Pons (tissue), 1 donor: Measurements from ENCODE around the gene DBX2.
"Not testable (repeated sequence)": the region's sequence is repeated elsewhere in the genome, so short reads cannot be mapped to it uniquely, and the experiment has no call there.

ENCODE experiments used
- DNase-seq: peaks from one replicate; pipeline ENCODE4 v3.0.0-alpha.2; 2016; ENCODE audit warnings: low spot score

DBX2 gene

GRCh38 chr12:45010059-45010458, 40.8 kb downstream of the DBX2 start:
- no peak for DNase-seq

GRCh38 chr12:45008211-45008610, 42.7 kb downstream of the DBX2 start:
- no peak for DNase-seq

- DNase-seq, result no peak
These were observed 51.5 kb downstream of the DBX2 start for GRCh38 chr12:44999355-44999754.

- no peak for DNase-seq
These were observed 57.7 kb downstream of the DBX2 start for GRCh38 chr12:44993161-44993560.

- DNase-seq, result not testable (repeated sequence)
These were observed 66.0 kb downstream of the DBX2 start for GRCh38 chr12:44984863-44985262.

GRCh38 chr12:44979918-44980317, 71.0 kb downstream of the DBX2 start:
- no peak for DNase-seq

- no peak for DNase-seq
These were observed 74.7 kb downstream of the DBX2 start for GRCh38 chr12:44976246-44976645.

GRCh38 chr12:44972746-44973421, 78.0 kb downstream of the DBX2 start:
- DNase-seq, result peak; percentile 7

GRCh38 chr12:44968965-44969364, 81.9 kb downstream of the DBX2 start:
- no peak for DNase-seq
